GM10847 (cell line): Measurements from ENCODE around the gene KLHL22.

ENCODE experiments used
- POLR2A ChIP-seq: IDR thresholded peaks from 2 replicates; pipeline ENCODE4 v1.6.1; 2011; ENCODE audit not compliant: insufficient read length; ENCODE audit errors: extremely low read depth

Gene KLHL22

GRCh38 chr22:20510811-20511577 is 15.4 kb upstream of the KLHL22 start:
- TF ChIP-seq POLR2A = no peak

DNA sequence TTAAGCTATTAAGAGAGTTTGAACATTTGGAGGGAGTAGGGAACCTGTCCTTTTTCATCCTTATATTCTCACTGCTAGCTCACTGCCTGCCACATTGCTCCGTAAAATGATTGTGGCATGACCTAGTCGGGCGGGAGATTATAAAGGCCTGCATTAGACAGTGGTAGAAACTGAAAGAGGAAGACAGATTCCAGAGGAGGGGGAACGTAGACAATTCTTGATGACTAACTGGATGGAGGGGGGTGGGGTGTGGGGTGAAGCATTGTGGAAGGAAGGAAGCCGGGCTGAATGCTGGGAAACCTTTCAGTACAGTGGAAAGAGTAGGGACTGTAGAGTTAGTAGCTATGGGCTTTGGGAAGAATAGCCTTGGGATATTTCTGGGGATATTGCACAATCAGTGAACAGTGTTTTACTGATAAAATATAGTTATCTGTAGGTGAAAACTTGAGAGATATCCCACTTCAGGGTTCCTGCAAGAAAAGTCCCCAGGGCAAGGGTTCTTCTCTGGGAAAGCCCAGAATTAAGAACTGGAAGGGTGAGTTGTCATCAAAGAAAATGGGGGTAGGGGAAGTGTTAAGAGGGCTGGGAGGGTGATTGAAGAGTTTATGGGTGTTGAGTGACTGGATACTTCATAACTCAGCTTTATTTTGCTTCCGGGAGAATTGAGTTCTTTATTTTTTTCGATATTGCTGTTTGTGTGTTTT is 13.9 kb upstream of the KLHL22 start:
- TF ChIP-seq POLR2A = no peak

- TF ChIP-seq POLR2A = no peak
These were observed 13.2 kb upstream of the KLHL22 start for GRCh38 chr22:20508815-20509271.

- TF ChIP-seq POLR2A = peak; percentile 89
These were observed 11.9 kb upstream of the KLHL22 start, which contains the start of gene MED15 for GRCh38 chr22:20507253-20508066. Gene MED15, plus strand, starts transcription at chr22:20507610. Its CDS starts 69 bp downstream, at chr22:20507679.

DNA sequence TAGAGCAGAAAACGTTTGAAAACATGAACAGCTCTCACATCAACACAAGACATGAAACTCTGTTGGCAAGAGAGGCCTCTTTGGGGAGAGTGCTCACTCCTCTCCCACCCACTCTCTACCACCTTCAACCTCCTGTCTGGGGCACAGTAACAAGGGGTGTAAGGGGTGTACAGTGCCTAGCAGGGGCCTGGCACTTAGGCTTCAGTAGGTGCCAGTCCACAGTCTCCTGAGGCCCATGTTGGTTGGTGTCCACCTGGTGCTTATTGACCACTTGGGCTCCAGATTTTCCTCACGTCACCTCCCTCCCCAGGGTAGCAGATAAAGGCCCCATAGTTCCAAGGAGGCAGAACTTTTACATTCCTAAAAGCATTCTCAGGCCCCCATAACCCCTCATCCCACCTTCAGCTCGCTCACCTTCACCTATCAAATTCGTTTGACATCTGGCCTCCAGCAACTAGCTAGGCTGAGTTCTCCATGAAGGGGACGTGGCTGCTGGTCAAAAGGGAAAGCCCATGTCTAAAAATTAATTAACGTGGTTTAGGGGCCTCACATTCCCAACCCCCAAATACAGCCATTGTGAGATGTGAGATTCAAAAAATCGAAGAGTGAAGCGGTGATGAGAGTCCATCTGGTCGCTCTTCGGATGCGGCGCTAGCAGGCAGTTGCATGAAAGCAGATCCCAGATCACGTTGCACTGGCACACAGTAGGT is 11.1 kb upstream of the KLHL22 start:
- no peak for TF ChIP-seq POLR2A

DNA sequence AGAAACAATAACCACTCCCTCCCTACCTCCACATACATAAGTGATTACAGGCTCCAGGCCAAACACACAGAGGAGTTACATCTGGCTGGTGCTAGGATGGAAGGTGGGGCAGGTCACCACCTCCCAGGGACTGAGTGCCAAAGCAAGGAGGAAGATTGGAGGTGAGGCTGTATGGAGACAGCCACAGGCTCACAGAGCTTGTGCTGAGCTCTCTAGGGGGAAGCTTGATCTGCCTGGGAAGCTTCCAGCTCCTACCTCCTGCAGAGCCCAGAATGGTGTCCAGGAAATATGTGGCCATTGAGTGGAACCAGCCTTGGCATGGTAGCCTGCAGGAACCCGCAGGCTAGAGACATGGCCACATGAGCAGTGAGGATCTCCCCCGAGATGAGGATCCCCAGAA is 8.2 kb upstream of the KLHL22 start:
- TF ChIP-seq POLR2A = no peak

GRCh38 chr22:20499769-20500168 is 4.2 kb upstream of the KLHL22 start:
- TF ChIP-seq POLR2A = no peak

DNA sequence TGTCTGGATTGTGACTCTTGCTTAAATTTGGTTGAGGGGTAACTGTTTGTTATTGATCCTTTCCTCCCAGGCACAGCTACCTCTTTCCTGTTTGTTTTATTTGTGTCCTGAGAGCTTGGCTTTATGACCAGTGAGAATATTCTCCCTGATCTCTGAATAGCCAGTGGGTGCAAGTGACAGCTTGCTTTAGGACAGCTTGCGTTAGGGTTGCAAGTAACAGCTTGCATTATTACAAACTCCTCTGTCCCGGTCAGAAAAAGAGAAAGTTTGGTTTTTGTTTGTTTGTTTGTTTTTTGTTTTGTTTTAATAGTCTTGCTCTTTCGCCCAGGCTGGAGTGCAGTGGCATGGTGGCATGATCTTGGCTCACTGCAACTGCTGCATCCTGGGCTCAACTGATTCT is 3.3 kb upstream of the KLHL22 start:
- TF ChIP-seq POLR2A = no peak

DNA sequence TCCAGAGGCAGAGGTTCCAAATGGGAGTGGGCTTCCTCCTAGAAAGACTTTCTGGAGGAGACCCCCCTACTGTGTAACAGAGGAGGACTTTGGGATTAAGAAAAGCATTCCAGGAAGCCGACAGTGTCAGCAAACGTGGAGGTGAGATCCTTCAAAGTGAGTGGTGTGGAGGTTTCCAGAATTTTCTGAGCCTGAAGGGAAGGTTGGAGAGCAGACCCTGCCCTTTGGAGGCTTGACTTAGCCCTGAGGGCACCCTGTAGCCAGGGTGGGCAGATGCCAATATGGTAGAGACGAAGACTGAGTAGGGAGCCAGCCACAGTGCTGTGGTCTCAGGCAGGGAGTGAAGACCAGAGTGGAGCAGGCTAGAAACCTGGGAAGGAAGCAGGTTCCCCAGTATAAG is 1.8 kb upstream of the KLHL22 start:
- no peak for TF ChIP-seq POLR2A

DNA sequence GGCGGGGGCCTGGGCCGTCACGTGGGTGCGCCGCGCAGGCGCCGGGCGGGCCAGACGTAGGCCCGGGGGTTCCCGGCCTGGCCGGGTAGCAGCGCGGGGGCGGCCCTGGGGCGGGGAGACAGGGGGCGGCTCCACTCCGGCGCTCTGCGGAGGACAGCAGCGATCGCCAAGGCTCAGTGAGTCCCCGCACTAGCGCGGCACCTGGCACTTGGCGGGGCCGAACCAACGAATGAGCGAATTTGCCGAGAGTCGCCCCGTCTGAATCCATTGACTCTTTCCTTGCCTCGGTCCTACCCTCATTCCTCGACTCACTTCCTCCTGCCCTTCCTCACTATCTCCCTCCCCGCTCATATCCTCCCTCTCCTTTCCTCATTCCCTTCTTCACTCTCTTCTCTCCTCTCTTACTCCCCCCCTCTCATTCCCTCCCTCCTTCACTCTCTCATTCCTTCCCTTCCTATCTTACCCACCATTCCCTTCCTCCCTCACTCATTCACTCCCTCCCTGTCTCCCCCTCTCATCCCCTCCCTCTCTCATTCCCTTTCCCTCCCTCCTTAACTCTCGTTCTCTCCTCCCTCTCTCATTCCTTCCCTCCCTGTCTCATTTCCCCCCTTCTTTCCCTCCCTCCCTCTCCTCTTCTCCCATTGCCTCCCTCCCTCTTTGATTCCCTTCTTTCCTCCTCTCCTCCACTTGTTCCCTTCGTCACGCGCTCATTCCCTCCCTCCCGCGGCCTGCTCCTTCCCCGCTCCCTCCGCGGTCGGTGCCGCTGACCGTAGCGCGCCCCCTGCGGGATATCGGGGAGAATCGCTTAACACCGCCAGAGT is 476 bp upstream of the KLHL22 start:
- peak; percentile 50 for TF ChIP-seq POLR2A

DNA sequence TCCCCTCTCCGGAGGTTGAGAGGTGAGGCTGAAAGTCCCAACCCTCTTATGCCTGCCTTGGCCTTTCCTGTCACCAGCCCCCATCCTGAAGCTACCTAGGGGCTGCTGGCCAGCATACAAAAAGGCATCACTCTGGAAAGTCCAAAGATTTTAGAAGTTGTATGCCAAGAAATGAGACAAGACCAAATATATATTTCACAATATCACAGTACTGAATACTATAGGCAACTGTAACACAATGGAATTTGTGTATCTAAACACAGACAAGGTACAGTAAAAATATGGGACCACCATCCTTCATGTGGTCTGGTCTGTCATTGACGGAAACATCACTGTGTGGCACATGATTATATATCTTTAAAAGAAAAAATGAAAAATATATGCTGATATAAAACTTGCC is 4.2 kb downstream of the KLHL22 start:
- TF ChIP-seq POLR2A = no peak

- TF ChIP-seq POLR2A = no peak
These were observed 4.7 kb downstream of the KLHL22 start for GRCh38 chr22:20490941-20491307.

GRCh38 chr22:20490183-20490940 is 5.2 kb downstream of the KLHL22 start:
- no peak for TF ChIP-seq POLR2A
